Prostate gland (tissue), 2 donors: Measurements from ENCODE around the gene CCND1.

Experiments used
- CTCF ChIP-seq, 4 experiments: fragments of 200-600 bp in 2 of 4; fragments of 450-650 bp in 2 of 4; sonication (generic) in 2 of 4; IDR thresholded peaks; 1 replicate in 3 of 4; 2 replicates in 1 of 4; pipeline ENCODE4 v1.5.1; 2016 to 2019; ENCODE audit warnings: antibody characterized with exemption in 4 of 4, mild to moderate bottlenecking in 2 of 4, moderate library complexity in 2 of 4
- POLR2A ChIP-seq: fragments of 450-650 bp; IDR thresholded peaks from one replicate; pipeline ENCODE4 v1.6.1; 2016; ENCODE audit warnings: antibody characterized with exemption, mild to moderate bottlenecking

- TF ChIP-seq CTCF (IDR thresholded peaks at IDR 0.05) (no peak), POLR2A (no peak)
These were observed 47.8 kb upstream of the CCND1 start for GRCh38 chr11:69592986-69593650.
